ENCODE data around the gene BCAS1. TPM values are rescaled to one million over a fixed set of nuclear protein-coding genes. Genes with fewer than 3 reads are reported as not detected.

The BCAS1 gene
- total RNA-seq, 1 donor from 2014 or later, result under 0.01 TPM

DNA sequence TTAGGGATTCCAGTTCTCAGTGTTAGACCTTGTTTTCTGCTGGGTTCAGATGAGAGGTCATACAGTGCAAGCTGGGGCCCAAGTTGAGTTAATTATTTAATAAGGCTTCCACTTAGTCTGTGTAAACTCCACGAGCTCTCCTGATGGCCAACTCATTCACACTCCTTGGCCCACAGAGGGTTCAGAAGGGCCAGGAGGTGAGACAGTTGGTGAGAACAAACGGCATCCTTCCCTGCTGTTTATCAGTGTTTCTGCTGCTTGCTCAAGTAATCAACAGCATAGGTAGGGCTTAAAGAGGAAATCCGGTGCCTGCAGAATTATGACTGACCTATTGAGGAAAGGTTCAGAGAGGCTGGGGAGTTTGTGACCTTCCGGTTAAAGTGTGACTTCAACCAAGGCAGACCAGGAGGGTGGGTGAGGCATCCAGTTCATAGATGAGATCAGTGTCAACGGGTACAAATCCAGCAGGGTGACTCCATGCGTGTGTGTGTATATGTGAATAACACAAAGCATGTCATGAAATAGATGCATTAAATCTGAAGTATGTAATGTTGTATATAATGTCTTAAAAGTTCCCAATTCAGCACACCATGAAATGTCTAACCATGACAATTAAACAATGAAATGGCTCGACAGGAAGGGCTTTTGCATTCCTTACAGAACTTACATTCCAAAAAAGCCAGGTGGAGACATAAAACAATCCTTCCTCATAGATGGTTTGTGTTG, 37.4 kb upstream of the BCAS1 start:
- H3K4me3 ChIP-seq (ENCODE audit: low read depth, low read length), result no peak overlapping the region
- TF ChIP-seq, protein P1, sequence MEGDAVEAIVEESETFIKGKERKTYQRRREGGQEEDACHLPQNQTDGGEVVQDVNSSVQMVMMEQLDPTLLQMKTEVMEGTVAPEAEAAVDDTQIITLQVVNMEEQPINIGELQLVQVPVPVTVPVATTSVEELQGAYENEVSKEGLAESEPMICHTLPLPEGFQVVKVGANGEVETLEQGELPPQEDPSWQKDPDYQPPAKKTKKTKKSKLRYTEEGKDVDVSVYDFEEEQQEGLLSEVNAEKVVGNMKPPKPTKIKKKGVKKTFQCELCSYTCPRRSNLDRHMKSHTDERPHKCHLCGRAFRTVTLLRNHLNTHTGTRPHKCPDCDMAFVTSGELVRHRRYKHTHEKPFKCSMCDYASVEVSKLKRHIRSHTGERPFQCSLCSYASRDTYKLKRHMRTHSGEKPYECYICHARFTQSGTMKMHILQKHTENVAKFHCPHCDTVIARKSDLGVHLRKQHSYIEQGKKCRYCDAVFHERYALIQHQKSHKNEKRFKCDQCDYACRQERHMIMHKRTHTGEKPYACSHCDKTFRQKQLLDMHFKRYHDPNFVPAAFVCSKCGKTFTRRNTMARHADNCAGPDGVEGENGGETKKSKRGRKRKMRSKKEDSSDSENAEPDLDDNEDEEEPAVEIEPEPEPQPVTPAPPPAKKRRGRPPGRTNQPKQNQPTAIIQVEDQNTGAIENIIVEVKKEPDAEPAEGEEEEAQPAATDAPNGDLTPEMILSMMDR (conservative IDR thresholded peaks at IDR 0.05; ENCODE audit: low read depth, low read length), result no peak
- peak; percentile 40 for DNase-seq (ENCODE audit: low read depth)

DNA sequence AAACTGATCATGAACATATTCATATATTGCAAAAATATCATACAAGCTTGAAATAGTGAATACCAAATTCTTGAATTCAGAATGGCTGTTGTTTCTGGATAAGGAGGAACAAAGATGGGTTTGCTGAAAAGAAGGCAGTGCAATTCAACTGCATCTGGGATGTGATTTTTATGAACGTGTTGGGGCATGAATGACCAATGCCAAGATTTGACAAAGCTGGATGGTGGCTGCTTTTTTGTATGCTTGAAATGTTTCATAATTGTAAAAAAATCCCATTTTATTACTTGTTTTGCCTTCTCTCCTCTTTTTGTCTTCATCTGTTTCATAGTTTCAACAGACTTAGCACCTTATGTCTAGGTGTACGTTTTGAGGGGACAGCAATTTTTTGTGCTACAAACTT, 36.8 kb upstream of the BCAS1 start:
- TF ChIP-seq, protein P1 (conservative IDR thresholded peaks at IDR 0.05; ENCODE audit: low read depth, low read length), result no peak
- DNase-seq (ENCODE audit: low read depth), result no peak
- H3K4me3 ChIP-seq (ENCODE audit: low read depth, low read length), result no peak overlapping the region

DNA sequence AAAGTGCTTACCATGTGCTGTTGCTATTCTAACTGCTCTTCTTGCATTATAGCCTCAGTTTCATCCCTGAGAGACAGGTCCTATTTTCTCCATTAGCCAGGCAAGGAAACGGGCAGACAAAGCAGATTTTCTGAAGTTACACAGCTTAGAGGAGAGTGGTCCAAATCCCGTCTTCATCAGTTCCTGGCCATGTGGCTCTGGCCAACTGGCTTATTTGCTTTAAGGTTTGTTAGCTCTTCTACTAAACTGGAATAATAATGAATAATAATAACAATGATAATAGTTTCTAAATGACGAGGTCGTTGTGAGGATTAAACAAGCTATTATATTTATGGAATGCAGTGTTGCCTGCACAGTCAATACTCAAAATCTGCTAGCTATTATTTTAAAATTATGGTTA, 35.8 kb upstream of the BCAS1 start:
- no peak for DNase-seq (ENCODE audit: low read depth)
- TF ChIP-seq, protein P1 (conservative IDR thresholded peaks at IDR 0.05; ENCODE audit: low read depth, low read length), result no peak
- no peak overlapping the region for H3K4me3 ChIP-seq (ENCODE audit: low read depth, low read length)

DNA sequence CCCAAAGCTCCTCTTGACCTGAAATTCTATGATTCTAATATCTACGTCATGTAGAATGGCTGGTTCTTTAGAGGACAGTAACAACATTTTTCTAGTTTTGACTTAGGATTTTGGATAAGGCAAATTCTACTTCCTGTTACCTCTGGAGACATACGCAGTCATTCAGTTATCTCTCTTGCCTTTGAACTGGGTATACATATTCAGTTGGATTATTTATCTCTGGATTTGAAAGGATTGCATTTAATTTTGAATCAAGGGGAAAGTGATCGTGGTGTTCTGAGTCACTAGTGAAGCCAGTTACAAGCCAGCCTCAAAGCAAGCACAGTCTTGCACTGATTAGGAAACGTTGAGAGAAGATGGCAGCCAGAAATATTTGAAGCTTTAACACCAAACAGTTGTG, 35.3 kb upstream of the BCAS1 start:
- DNase-seq (ENCODE audit: low read depth), result no peak
- TF ChIP-seq, protein P1 (conservative IDR thresholded peaks at IDR 0.05; ENCODE audit: low read depth, low read length), result no peak
- no peak overlapping the region for H3K4me3 ChIP-seq (ENCODE audit: low read depth, low read length)

DNA sequence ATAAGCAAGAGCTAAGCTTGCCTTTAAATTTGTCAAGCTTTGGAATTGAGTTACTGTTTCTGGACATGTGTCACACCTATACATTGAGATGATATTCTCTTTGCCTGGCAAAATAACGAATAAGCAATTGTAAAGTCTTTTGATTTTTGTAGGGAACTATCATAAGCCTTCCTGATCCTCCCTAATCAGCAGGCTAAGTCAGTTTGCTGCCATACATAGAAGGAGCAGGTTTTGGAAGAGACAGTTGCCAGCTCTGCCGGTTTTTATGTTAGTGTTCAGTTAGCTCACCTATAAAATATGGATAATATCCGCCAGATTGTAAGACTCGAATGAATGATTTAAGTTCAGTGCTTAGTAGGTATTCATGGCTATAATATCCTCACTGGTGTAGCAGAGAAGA, 34.4 kb upstream of the BCAS1 start:
- H3K4me3 ChIP-seq (ENCODE audit: low read depth, low read length), result no peak overlapping the region
- TF ChIP-seq, protein P1 (conservative IDR thresholded peaks at IDR 0.05; ENCODE audit: low read depth, low read length), result no peak
- no peak for DNase-seq (ENCODE audit: low read depth)

DNA sequence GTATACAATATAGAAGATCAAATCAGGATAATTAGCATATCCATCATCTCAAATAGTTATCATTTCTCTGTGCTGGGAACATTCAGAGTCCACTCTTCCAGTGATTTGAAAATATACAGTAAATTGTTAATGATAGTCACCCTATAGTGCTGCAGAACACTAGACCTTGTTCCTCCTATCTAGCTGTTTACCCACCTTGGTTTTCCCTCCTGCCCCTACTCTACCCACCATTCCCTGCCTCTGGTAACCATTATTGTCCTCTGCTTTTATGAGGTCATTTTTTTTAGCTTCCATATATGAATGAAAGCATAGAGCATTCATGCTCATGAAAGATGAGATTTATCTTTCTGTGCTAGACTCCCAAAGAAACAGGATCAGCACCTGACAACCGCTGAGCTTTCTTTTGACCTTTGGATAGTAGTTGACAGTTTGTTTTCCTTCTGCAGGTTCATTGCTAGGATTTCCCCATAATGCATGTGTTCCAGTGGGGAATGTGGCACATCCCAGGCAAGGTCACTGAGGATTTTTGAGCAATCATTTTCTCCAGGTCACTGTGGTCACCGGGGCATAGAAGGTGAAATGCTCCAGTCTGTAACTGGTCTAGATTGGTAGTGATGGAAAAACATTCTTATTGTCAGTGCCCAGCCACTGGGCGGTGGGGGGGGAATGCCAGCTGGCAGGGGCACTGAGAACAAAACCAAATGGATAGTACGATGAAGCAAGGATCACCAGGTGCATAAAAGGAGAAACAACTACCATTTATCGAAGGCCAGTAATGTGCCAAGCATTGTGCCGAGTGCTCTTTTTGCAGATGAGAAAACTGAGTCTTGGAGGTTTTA, 33.6 kb upstream of the BCAS1 start:
- DNase-seq (ENCODE audit: low read depth), result peak; percentile 45
- H3K4me3 ChIP-seq (ENCODE audit: low read depth, low read length), result no peak overlapping the region
- TF ChIP-seq, protein P1 (conservative IDR thresholded peaks at IDR 0.05; ENCODE audit: low read depth, low read length), result peak; percentile 8
